Activated naive CD4-positive, alpha-beta T cell treated with Interleukin-2 at 50 U/mL for 16 hours (primary cell): ENCODE results near the gene TOMM70.
"Not testable (repeated sequence)": the region's sequence is repeated elsewhere in the genome, so short reads cannot be mapped to it uniquely, and the experiment has no call there.

Experiments used
- DNase-seq: peaks from one replicate; pipeline ENCODE4 v3.0.0-alpha.2; 2020

TOMM70 gene

DNA sequence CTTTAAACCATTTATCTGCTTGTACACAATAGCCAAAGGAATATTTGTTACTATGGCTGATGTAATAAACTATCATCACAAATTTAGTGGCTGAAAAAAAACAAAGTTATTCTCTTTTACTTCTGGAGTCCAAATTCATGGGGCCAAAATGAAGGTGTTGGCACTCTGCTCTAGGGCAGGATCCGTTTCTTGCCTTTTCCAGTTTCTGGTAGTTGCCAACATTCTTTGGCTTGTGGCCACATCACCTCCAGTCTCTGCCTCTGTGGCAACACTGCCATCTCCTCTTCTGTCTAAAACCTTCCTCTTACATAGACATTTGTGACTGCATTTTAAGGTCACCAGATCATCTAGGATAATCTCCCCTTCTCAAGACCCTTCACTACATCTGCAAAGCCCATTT, 39.0 kb downstream of the TOMM70 start:
- DNase-seq, result no peak

GRCh38 chr3:100360757-100361496, 40.0 kb downstream of the TOMM70 start:
- no peak for DNase-seq

DNA sequence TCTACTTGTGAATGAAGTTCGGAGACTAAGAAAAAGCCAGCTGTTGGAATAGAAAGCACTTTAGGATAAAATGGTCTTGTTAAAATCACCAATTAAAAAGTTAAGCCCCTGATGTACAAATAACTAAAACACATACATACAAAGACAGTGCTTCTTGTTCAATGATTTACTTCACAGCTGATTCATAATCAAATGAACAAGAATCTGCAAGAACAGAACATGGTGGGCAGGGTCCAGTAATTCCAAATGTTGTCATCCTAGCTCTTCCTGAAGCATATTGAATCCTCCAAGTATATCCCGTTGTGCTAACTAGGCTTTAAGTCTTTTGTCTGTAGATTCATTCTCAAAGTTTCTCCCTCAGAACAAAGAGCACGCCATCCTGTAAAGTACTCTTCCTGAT, 41.9 kb downstream of the TOMM70 start:
- DNase-seq, result no peak

DNA sequence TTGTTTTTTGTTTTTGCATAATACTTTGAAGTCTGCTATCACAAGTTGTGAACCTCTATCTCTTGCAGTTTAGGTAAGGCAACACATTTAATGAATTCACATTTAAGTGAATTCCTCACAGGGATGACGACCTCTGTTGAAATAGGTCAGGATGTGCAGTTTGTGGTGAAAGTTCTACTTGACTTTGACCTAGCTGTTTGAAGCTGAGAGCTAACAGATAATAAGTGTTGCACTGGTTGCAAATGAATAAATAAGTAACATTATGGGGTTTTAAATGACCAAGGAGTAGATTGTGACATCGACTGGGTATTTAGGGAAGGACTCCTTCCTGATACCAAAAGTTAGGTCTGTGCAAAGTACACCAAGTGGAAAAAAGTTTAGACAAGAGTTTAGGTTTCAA, 42.5 kb downstream of the TOMM70 start:
- DNase-seq, result no peak

DNA sequence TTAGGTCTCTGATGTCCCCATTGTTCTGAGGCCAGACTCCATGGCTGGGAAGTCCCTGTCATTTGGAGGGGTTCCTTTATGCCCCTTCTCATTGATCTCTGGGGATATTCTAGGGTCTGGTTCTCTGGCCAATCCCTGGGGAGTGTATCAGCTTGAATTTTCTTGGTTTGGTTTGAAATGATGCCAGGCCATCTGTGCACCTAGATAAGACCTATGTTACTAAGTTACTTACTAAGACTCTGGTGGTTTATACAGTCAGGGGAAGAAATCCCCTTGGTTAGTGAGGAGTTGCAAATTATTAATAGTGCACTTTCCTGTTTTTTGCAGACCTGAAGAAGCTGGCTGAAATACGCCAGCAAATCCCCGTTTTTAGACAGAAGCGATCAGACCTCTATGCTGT, 46.0 kb downstream of the TOMM70 start:
- DNase-seq, result no peak

GRCh38 chr3:100352296-100353231, 48.3 kb downstream of the TOMM70 start:
- no peak for DNase-seq

DNA sequence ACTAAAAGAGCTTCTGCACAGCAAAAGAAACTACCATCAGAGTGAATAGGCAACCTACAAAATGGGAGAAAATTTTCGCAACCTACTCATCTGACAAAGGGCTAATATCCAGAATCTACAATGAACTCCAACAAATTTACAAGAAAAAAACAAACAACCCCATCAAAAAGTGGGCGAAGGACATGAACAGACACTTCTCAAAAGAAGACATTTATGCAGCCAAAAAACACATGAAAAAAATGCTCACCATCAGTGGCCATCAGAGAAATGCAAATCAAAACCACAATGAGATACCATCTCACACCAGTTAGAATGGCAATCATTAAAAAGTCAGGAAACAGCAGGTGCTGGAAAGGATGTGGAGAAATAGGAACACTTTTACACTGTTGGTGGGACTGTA, 49.1 kb downstream of the TOMM70 start:
- not testable (repeated sequence) for DNase-seq

- no peak for DNase-seq
These were observed 52.2 kb downstream of the TOMM70 start for GRCh38 chr3:100348727-100349126.

- no peak for DNase-seq
These were observed 60.4 kb downstream of the TOMM70 start for GRCh38 chr3:100340527-100340926.

- no peak for DNase-seq
These were observed 61.1 kb downstream of the TOMM70 start for GRCh38 chr3:100339786-100340185.

DNA sequence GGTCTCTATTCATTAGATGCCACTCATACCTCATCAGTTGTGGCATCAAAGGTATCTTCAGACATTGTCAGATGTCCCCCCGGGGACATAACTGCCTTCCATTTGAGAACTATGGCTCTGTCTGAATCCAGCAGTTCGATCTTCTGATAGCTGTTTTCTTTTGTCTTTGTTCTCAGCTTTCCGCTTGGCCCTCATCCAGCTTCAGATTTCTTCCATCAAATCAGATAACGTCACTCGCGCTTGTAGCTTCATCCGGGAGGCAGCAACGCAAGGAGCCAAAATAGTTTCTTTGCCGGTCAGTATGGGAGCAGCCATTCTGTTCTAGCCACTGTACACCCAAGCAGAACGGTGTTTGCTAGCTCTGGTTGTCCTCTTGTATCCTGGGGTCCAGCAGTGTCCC, 62.0 kb downstream of the TOMM70 start:
- no peak for DNase-seq

GRCh38 chr3:100336229-100336628, 64.7 kb downstream of the TOMM70 start:
- DNase-seq, result not testable (repeated sequence)

GRCh38 chr3:100335434-100335833, 65.5 kb downstream of the TOMM70 start:
- peak; percentile 7 for DNase-seq

DNA sequence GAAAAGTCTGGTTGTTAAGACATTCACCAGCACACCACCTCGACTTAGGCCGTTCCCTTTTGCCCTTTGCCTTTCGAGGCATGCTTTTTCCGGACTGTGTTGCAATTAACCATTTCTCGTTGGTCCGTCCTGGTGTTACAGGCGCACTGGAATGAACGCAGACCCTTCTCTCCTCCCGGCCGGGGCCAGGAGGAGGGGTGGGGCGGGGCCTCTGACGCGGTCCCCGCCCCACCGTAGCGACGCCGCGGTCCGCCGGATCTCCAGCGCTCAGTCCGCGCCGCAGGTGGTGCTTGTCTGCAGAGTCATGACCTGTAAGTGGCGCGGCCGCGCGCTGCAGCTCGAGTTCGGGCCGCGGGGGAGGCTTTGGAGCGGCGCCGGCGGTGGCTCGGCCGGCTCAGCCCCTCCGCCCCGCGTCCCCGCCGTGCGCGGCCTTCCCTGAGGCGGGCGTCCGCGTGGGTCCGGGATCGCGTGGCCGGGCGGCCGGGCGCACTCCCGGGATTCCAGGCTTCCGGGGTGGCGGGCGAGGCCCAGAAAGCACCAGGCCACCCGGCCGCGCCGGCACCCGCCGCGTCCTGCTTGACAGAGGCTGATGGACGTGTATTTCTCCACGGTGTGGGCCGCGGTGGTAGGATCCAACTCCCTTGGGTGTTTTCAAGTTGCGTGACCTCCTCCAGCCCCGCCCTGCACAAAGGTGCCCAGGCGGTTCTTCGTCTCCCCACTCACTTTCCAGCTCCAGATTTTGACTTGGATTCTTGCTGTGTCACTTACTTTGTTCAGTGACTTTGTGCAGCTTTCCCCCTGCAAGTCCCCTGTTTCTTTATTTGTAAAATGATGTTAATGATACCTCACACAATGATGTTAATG, 66.2 kb downstream of the TOMM70 start, which contains the start of gene NIT2:
NIT2 (plus strand) TSS at position 270 of the 864 bp plus-strand sequence; CDS start at position 305, 35 bp downstream.
- peak; percentile 83 for DNase-seq

DNA sequence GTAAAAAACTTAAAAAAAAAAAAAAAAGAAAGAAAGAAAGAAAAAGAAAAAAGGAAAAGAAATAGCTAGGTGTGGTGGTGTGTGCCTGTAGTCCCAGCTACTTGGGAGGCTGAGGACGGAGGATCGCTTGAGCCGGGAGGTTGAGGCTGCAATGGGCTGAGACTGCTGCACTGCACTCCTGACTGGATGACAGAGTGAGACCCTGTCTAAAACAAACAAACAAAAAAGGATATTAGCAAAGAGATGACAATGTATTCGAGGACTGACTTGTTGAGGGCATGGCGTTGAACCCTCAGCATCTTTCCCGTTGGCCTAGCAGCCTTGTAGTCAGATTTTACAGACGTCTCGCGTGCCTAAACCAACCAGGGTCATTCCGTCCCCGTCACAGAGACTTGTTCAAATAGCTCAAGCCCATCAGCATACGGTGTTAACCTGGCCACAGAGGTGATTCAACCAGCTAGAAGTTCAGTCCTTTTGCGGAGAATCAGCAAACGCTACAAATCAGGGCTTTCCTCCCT, 66.9 kb downstream of the TOMM70 start:
- no peak for DNase-seq

GRCh38 chr3:100333051-100333450, 67.8 kb downstream of the TOMM70 start:
- no peak for DNase-seq

- DNase-seq, result no peak
These were observed 69.2 kb downstream of the TOMM70 start for GRCh38 chr3:100331660-100332059.

GRCh38 chr3:100330651-100331050, 70.2 kb downstream of the TOMM70 start:
- no peak for DNase-seq

DNA sequence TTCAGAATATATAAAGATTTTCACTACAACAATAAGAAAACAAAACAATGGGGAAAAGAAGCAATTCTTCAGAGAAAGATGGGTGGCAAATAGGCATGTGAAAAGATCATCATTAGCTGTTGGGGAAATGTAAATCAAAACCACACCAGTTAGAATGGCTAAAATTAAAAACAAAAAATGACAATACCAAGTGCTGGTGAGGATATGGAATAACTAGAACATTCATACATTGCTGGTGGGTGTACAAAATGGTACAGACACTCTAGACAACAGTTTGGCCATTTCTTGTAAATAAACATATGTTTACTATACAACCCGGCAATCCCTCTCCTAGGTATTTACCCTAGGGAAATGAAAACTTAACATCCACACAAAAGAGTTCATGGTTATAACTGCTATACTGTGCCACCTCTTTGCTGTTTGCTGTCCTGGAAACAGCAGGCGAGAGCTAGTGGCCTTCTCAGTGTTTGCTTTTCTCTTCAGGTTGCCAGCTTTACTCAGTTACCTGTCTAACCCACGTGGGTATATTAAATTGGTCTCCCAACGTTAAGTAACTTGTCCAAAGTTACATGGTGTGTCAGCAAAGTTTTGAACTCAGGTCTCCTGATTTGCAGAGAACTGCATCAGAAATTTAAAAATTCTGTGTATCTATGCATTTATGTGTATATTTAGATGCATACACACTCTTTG, 70.9 kb downstream of the TOMM70 start:
- DNase-seq, result no peak

DNA sequence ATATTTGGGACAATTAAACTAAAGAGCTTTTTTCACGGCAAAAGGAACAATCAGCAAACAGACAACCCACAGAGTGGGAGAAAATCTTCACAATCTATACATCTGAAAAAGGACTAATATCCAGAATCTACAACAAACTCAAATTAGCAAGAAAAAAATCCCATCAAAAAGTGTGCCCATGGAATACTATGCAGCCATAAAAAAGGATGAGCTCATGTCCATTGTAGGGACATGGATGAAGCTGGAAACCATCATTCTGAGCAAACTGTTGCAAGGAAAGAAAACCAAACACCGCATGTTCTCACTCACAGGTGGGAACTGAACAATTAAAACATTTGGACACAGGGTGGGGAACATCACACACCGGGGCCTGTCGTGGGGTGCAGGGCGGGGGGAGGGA, 73.5 kb downstream of the TOMM70 start:
- DNase-seq, result not testable (repeated sequence)

DNA sequence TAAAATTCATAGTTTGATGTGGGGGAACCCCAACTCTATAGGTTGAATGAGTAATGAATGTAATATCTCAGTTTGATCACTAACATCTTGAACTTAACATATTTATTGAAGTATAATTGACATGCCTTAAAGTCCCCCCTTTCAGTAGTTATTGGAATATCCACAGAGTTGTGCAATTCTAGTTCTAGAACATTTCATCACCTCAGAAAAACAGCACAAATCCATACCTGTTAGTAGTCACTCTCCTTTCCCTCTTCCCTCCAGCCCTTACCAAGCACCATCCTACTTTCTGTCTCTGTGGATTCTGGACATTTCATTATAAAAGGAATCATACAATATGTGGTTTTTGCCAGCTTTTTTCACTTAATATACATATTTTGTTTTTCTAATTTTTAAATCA, 75.1 kb downstream of the TOMM70 start:
- DNase-seq, result no peak

DNA sequence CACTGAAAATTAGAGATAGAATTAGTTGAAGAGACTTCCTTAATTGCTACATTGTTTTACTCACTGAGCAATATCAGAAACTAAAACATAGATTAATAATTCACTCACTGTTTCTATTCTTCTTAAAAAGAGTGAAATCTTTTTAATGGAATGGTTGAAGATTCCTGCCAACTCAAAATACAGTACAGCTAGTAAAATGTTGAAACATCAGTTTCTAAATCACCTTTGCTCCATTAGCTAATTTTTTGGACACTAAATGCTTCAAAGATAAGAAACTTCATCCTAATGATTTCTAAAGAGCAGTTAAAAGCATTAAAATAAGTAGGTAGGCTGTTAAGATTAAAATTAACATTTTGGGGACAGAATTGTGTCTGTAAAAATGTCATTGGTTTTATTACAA, 76.8 kb downstream of the TOMM70 start:
- no peak for DNase-seq
